ENCODE measurements around the gene FOXN1.
"Not testable (repeated sequence)": the region's sequence is repeated elsewhere in the genome, so short reads cannot be mapped to it uniquely, and the experiment has no call there.

FOXN1 gene

GRCh38 chr17:28522281-28522680, 16.1 kb downstream of the FOXN1 start:
- not testable (repeated sequence) for H3K4me1 Mint-ChIP-seq (ENCODE audit: low read depth); H3K9me3 Mint-ChIP-seq; H3K27me3 Mint-ChIP-seq (ENCODE audit: low read depth); H3K27ac Mint-ChIP-seq; H3K36me3 Mint-ChIP-seq (ENCODE audit: low read depth); H3K4me3 Mint-ChIP-seq

GRCh38 chr17:28523186-28523585, 17.0 kb downstream of the FOXN1 start:
- Mint-ChIP-seq H3K36me3 (ENCODE audit: low read depth) (no peaks in the 10 kb centered on the region), H3K9me3 (no peaks in the 10 kb centered on the region), H3K4me1 (ENCODE audit: low read depth) (no peaks in the 10 kb centered on the region), H3K27ac (no peak overlapping the region), H3K27me3 (ENCODE audit: low read depth) (peaks cover 4% of the 10 kb centered on the region), H3K4me3 (no peak overlapping the region)

- no peaks in the 10 kb centered on the region for H3K9me3 Mint-ChIP-seq
- no peak overlapping the region for H3K27ac Mint-ChIP-seq
- no peaks in the 10 kb centered on the region for H3K36me3 Mint-ChIP-seq (ENCODE audit: low read depth)
- no peaks in the 10 kb centered on the region for H3K27me3 Mint-ChIP-seq (ENCODE audit: low read depth)
- H3K4me3 Mint-ChIP-seq = no peak overlapping the region
- no peaks in the 10 kb centered on the region for H3K4me1 Mint-ChIP-seq (ENCODE audit: low read depth)
Observed at GRCh38 chr17:28523876-28524275, 17.7 kb downstream of the FOXN1 start.

GRCh38 chr17:28524476-28525424, 18.6 kb downstream of the FOXN1 start:
- Mint-ChIP-seq H3K4me1 (ENCODE audit: low read depth) (no peaks in the 10 kb centered on the region), H3K36me3 (ENCODE audit: low read depth) (no peaks in the 10 kb centered on the region), H3K27ac (no peak overlapping the region), H3K9me3 (no peaks in the 10 kb centered on the region), H3K27me3 (ENCODE audit: low read depth) (no peaks in the 10 kb centered on the region), H3K4me3 (no peak overlapping the region)

GRCh38 chr17:28526381-28526780, 20.2 kb downstream of the FOXN1 start:
- Mint-ChIP-seq H3K4me3 (no peak overlapping the region), H3K9me3 (no peaks in the 10 kb centered on the region), H3K27ac (no peak overlapping the region), H3K27me3 (ENCODE audit: low read depth) (no peaks in the 10 kb centered on the region), H3K4me1 (ENCODE audit: low read depth) (no peaks in the 10 kb centered on the region), H3K36me3 (ENCODE audit: low read depth) (no peaks in the 10 kb centered on the region)

- H3K36me3 Mint-ChIP-seq (ENCODE audit: low read depth) = no peaks in the 10 kb centered on the region
- no peaks in the 10 kb centered on the region for H3K9me3 Mint-ChIP-seq
- no peaks in the 10 kb centered on the region for H3K4me1 Mint-ChIP-seq (ENCODE audit: low read depth)
- no peak overlapping the region for H3K27ac Mint-ChIP-seq
- no peaks in the 10 kb centered on the region for H3K27me3 Mint-ChIP-seq (ENCODE audit: low read depth)
- no peak overlapping the region for H3K4me3 Mint-ChIP-seq
Observed at GRCh38 chr17:28527181-28527681, 21.1 kb downstream of the FOXN1 start.

- Mint-ChIP-seq H3K27ac (no peak overlapping the region), H3K9me3 (no peaks in the 10 kb centered on the region), H3K36me3 (ENCODE audit: low read depth) (no peaks in the 10 kb centered on the region), H3K27me3 (ENCODE audit: low read depth) (no peaks in the 10 kb centered on the region), H3K4me3 (no peak overlapping the region), H3K4me1 (ENCODE audit: low read depth) (no peaks in the 10 kb centered on the region)
Observed at GRCh38 chr17:28527859-28528258, 21.7 kb downstream of the FOXN1 start.

- no peaks in the 10 kb centered on the region for H3K9me3 Mint-ChIP-seq
- H3K36me3 Mint-ChIP-seq (ENCODE audit: low read depth) = no peaks in the 10 kb centered on the region
- H3K4me1 Mint-ChIP-seq (ENCODE audit: low read depth) = no peaks in the 10 kb centered on the region
Observed at GRCh38 chr17:28528327-28529012, 22.3 kb downstream of the FOXN1 start.

GRCh38 chr17:28529013-28529400, 22.9 kb downstream of the FOXN1 start:
- H3K36me3 Mint-ChIP-seq (ENCODE audit: low read depth) = no peaks in the 10 kb centered on the region
- no peak overlapping the region for H3K4me3 Mint-ChIP-seq
- no peaks in the 10 kb centered on the region for H3K9me3 Mint-ChIP-seq
- no peaks in the 10 kb centered on the region for H3K27me3 Mint-ChIP-seq (ENCODE audit: low read depth)
- no peak overlapping the region for H3K27ac Mint-ChIP-seq
- H3K4me1 Mint-ChIP-seq (ENCODE audit: low read depth) = no peaks in the 10 kb centered on the region

More at GRCh38 chr17:28528327-28529012, 22.3 kb downstream of the FOXN1 start:
- Mint-ChIP-seq H3K4me3 (no peak overlapping the region), H3K27me3 (ENCODE audit: low read depth) (no peaks in the 10 kb centered on the region), H3K27ac (no peak overlapping the region)

GRCh38 chr17:28530250-28530649, 24.1 kb downstream of the FOXN1 start:
- H3K9me3 Mint-ChIP-seq = no peaks in the 10 kb centered on the region
- H3K4me3 Mint-ChIP-seq = no peak overlapping the region
- no peaks in the 10 kb centered on the region for H3K36me3 Mint-ChIP-seq (ENCODE audit: low read depth)
- H3K27ac Mint-ChIP-seq = no peak overlapping the region
- no peaks in the 10 kb centered on the region for H3K4me1 Mint-ChIP-seq (ENCODE audit: low read depth)
- H3K27me3 Mint-ChIP-seq (ENCODE audit: low read depth) = no peaks in the 10 kb centered on the region

- no peak overlapping the region for H3K27ac Mint-ChIP-seq
- no peaks in the 10 kb centered on the region for H3K9me3 Mint-ChIP-seq
- H3K36me3 Mint-ChIP-seq (ENCODE audit: low read depth) = no peaks in the 10 kb centered on the region
- no peak overlapping the region for H3K4me3 Mint-ChIP-seq
- H3K27me3 Mint-ChIP-seq (ENCODE audit: low read depth) = no peaks in the 10 kb centered on the region
- no peaks in the 10 kb centered on the region for H3K4me1 Mint-ChIP-seq (ENCODE audit: low read depth)
Observed at GRCh38 chr17:28530926-28531325, 24.8 kb downstream of the FOXN1 start.

GRCh38 chr17:28532050-28532960, 26.2 kb downstream of the FOXN1 start:
- no peaks in the 10 kb centered on the region for H3K9me3 Mint-ChIP-seq
- no peaks in the 10 kb centered on the region for H3K27me3 Mint-ChIP-seq (ENCODE audit: low read depth)
- H3K4me1 Mint-ChIP-seq (ENCODE audit: low read depth) = no peaks in the 10 kb centered on the region
- no peak overlapping the region for H3K4me3 Mint-ChIP-seq
- H3K27ac Mint-ChIP-seq = no peak overlapping the region
- no peaks in the 10 kb centered on the region for H3K36me3 Mint-ChIP-seq (ENCODE audit: low read depth)

GRCh38 chr17:28533091-28533807, 27.1 kb downstream of the FOXN1 start:
- Mint-ChIP-seq H3K4me3 (no peak overlapping the region), H3K4me1 (ENCODE audit: low read depth) (no peaks in the 10 kb centered on the region), H3K36me3 (ENCODE audit: low read depth) (no peaks in the 10 kb centered on the region), H3K27ac (no peak overlapping the region), H3K9me3 (no peaks in the 10 kb centered on the region), H3K27me3 (ENCODE audit: low read depth) (no peaks in the 10 kb centered on the region)

All from T-helper 1 cell treated with Interleukin-12 subunit alpha and Interleukin-12 subunit beta and Interleukin-4 antibody, amounts not matched to agents 30 μg/mL and 1 μg/mL, for 36 hours (primary cell).